ENCODE results near the gene MAP6. TPM values are rescaled to one million over a fixed set of nuclear protein-coding genes. Genes with fewer than 3 reads are reported as not detected.
"Not testable (repeated sequence)": the region's sequence is repeated elsewhere in the genome, so short reads cannot be mapped to it uniquely, and the experiment has no call there.

Gene MAP6
- total RNA-seq, 1 donor from 2014 or later = 26.4 TPM

- H3K9me3 Mint-ChIP-seq (ENCODE audit: low read depth) = no peaks in the 10 kb centered on the region
- H3K4me3 Mint-ChIP-seq (ENCODE audit: unreplicated experiment) = no peak overlapping the region
- H3K27me3 Mint-ChIP-seq (ENCODE audit: low read depth) = no peaks in the 10 kb centered on the region
- no peak for DNase-seq (ENCODE audit: low spot score)
- no peaks in the 10 kb centered on the region for H3K36me3 Mint-ChIP-seq (ENCODE audit: low read depth)
- H3K4me1 Mint-ChIP-seq (ENCODE audit: low read depth) = peaks cover 8% of the 10 kb centered on the region
- no peak for TF ChIP-seq CTCF (IDR thresholded peaks at IDR 0.05)
- H3K27ac Mint-ChIP-seq (ENCODE audit: unreplicated experiment) = no peak overlapping the region
Observed at GRCh38 chr11:75589933-75590332, 78.9 kb downstream of the MAP6 start.

GRCh38 chr11:75589051-75589450, 79.8 kb downstream of the MAP6 start:
- H3K27me3 Mint-ChIP-seq (ENCODE audit: low read depth) = no peaks in the 10 kb centered on the region
- peaks cover 15% of the 10 kb centered on the region for H3K4me1 Mint-ChIP-seq (ENCODE audit: low read depth)
- DNase-seq (ENCODE audit: low spot score) = no peak
- no peak overlapping the region for H3K4me3 Mint-ChIP-seq (ENCODE audit: unreplicated experiment)
- H3K27ac Mint-ChIP-seq (ENCODE audit: unreplicated experiment) = no peak overlapping the region
- no peaks in the 10 kb centered on the region for H3K9me3 Mint-ChIP-seq (ENCODE audit: low read depth)
- no peak for TF ChIP-seq CTCF (IDR thresholded peaks at IDR 0.05)
- H3K36me3 Mint-ChIP-seq (ENCODE audit: low read depth) = no peaks in the 10 kb centered on the region

- DNase-seq (ENCODE audit: low spot score) = no peak
- Mint-ChIP-seq H3K4me1 (ENCODE audit: low read depth) (peaks cover 18% of the 10 kb centered on the region), H3K9me3 (ENCODE audit: low read depth) (no peaks in the 10 kb centered on the region), H3K4me3 (ENCODE audit: unreplicated experiment) (no peak overlapping the region), H3K36me3 (ENCODE audit: low read depth) (no peaks in the 10 kb centered on the region), H3K27ac (ENCODE audit: unreplicated experiment) (no peak overlapping the region), H3K27me3 (ENCODE audit: low read depth) (no peaks in the 10 kb centered on the region)
- TF ChIP-seq CTCF (IDR thresholded peaks at IDR 0.05) = no peak
Observed at GRCh38 chr11:75588051-75588481, 80.8 kb downstream of the MAP6 start.

GRCh38 chr11:75586395-75586794, 82.4 kb downstream of the MAP6 start:
- H3K4me1 Mint-ChIP-seq (ENCODE audit: low read depth) = peaks cover 23% of the 10 kb centered on the region
- DNase-seq (ENCODE audit: low spot score) = no peak
- H3K9me3 Mint-ChIP-seq (ENCODE audit: low read depth) = no peaks in the 10 kb centered on the region
- no peak for TF ChIP-seq CTCF (IDR thresholded peaks at IDR 0.05)
- no peak overlapping the region for H3K4me3 Mint-ChIP-seq (ENCODE audit: unreplicated experiment)
- H3K27me3 Mint-ChIP-seq (ENCODE audit: low read depth) = no peaks in the 10 kb centered on the region
- H3K36me3 Mint-ChIP-seq (ENCODE audit: low read depth) = no peaks in the 10 kb centered on the region
- H3K27ac Mint-ChIP-seq (ENCODE audit: unreplicated experiment) = no peak overlapping the region

DNA sequence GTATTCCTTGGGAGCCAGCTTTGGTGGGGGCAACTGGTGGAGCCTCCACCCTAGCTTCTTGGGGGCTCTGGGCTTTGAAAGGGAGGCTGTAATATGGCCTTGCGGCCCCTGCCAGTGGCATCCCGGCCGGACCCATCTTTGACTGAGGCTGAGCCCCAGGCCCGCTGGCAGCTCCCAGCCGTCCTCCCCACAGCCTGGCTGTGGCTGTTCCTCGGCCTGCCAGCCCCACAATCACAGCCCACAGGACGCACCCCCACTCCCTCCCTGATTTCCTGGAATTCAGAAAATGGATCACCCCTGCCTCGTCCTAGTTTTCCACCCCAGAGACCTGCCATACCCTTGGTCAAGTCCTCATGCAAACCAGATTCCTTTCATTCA, 83.6 kb downstream of the MAP6 start:
- no peak overlapping the region for H3K27ac Mint-ChIP-seq (ENCODE audit: unreplicated experiment)
- TF ChIP-seq CTCF (IDR thresholded peaks at IDR 0.05) = no peak
- H3K36me3 Mint-ChIP-seq (ENCODE audit: low read depth) = no peaks in the 10 kb centered on the region
- DNase-seq (ENCODE audit: low spot score) = no peak
- no peaks in the 10 kb centered on the region for H3K9me3 Mint-ChIP-seq (ENCODE audit: low read depth)
- peaks cover 23% of the 10 kb centered on the region for H3K4me1 Mint-ChIP-seq (ENCODE audit: low read depth)
- no peaks in the 10 kb centered on the region for H3K27me3 Mint-ChIP-seq (ENCODE audit: low read depth)
- H3K4me3 Mint-ChIP-seq (ENCODE audit: unreplicated experiment) = no peak overlapping the region

DNA sequence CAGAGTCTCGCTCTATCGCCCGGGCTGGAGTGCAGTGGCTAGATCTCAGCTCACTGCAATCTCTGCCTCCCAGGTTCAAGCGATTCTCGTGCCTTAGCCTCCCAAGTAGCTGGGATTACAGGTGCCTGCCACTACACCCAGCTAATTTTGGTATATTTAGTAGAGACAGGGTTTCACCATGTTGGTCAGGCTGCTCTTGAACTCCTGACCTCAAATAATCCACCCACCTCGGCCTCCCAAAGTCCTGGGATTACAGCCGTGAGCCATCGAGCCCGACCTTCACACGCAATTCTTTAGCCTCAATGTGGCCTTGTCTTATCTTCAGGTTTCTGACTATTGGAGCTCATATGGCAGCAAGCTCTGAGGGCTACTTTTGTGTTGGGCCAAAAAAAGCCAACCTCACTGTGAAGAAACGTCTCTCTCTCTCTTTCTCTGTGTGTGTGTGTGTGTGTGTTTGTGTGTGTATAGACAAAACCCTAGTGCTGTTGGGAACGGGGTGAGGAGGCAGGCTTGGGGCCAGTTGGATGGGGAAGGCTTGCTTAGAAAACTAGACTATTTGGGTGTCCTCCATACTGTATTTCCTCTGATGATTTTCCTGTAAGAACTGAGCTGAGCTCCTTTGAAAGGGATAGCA, 84.1 kb downstream of the MAP6 start:
- DNase-seq (ENCODE audit: low spot score); H3K27me3 Mint-ChIP-seq (ENCODE audit: low read depth); H3K36me3 Mint-ChIP-seq (ENCODE audit: low read depth); H3K9me3 Mint-ChIP-seq (ENCODE audit: low read depth): not testable (repeated sequence)
- H3K4me3 Mint-ChIP-seq (ENCODE audit: unreplicated experiment) = peak overlapping the region; percentile 75
- H3K27ac Mint-ChIP-seq (ENCODE audit: unreplicated experiment) = peak overlapping the region; percentile 89
- H3K4me1 Mint-ChIP-seq (ENCODE audit: low read depth) = peaks cover 23% of the 10 kb centered on the region

All from chondrocyte (in vitro differentiated cells).